GM12864 (cell line): ENCODE data around the gene TRIM23.

ENCODE experiments used
- DNase-seq: peaks from one replicate; pipeline ENCODE4 v3.0.0-alpha.2; 2011; ENCODE audit warnings: low read depth
- H3K4me3 ChIP-seq: 2 replicates; pipeline ENCODE4 v1.5.1; 2011; ENCODE audit warnings: mild to moderate bottlenecking, low read depth, low read length, control low read depth
- TF ChIP-seq, protein P1 (sequence below): IDR thresholded peaks from 2 replicates; pipeline ENCODE4 v1.5.1; 2011; ENCODE audit warnings: low read depth, mild to moderate bottlenecking, moderate library complexity, low read length, control low read depth, inconsistent platforms; ENCODE audit errors: missing control alignments

TRIM23 gene

DNA sequence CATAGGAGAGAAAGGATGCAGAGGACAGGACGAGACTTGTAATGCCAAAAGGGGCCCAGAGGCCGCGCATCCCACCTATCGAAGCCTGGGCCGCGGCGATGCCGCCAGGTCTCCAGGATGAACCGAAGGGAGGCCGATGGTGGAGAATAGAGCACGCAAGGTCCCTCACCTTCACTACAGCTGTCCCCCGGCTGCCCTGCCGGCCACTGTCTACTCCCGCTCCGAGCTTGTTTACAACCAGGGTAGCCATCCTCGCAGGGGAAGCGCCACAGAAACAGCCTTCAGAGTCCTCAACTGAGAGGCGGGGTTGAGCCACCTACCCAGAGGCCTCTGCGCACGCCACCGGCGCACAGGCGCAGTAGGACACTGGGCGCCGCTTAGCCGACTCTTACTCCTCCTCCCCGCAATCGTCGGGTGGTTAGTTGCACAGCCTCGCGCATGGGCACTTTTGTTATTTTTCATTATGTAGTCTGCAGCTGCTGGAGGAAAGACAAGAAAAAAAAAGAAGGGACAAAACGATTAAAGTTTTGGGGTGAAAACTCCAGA, at the start of gene TRIM23:
Gene TRIM23 (minus strand): TSS at position 309 of the 546 bp plus-strand sequence. CDS start 59 bp downstream, at position 250.
- TF ChIP-seq, protein P1, sequence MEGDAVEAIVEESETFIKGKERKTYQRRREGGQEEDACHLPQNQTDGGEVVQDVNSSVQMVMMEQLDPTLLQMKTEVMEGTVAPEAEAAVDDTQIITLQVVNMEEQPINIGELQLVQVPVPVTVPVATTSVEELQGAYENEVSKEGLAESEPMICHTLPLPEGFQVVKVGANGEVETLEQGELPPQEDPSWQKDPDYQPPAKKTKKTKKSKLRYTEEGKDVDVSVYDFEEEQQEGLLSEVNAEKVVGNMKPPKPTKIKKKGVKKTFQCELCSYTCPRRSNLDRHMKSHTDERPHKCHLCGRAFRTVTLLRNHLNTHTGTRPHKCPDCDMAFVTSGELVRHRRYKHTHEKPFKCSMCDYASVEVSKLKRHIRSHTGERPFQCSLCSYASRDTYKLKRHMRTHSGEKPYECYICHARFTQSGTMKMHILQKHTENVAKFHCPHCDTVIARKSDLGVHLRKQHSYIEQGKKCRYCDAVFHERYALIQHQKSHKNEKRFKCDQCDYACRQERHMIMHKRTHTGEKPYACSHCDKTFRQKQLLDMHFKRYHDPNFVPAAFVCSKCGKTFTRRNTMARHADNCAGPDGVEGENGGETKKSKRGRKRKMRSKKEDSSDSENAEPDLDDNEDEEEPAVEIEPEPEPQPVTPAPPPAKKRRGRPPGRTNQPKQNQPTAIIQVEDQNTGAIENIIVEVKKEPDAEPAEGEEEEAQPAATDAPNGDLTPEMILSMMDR: peak; percentile 20
- peak within 1 kb of the TSS; percentile 90 for H3K4me3 ChIP-seq
- DNase-seq: peak; percentile 80

DNA sequence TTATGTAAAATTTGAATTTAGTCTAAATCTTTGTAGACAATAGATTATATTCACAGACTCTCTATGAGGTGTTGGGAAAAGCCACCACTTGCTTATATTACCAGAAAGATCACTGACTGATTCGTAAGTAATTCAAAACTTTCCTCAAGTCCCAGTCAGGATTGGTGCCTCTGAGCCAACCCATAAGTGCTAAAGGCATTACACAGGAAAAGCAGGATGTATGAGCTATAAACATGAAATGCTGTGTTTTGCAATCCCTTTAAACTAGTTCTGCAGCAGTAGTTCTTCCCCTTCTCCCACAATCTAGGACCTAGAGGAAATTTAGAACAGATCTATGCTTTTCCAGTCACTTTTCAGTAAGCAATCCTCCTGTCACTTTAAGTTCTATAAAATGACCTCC, 48.7 kb upstream of the TRIM23 start:
- no peak overlapping the region for H3K4me3 ChIP-seq
- TF ChIP-seq, protein P1: no peak
- DNase-seq: no peak

DNA sequence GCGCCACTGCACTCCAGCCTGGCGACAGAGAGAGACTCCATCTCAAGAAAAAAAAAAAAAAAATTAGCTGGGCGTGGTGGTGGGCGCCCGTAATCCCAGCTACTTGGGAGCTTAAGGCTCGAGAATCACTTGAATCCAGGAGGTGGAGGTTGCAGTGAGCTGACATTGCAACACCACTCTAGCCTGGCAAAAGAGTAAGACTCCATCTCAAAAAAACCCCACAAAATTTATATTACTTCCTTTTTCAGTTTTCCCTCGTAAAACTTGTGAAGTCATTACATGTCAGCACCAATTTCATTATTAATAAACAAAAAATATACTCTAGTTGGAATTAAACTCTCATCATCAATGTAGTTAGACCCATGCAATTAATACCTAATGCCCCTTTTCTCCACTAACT, 44.6 kb upstream of the TRIM23 start:
- no peak overlapping the region for H3K4me3 ChIP-seq
- no peak for DNase-seq
- TF ChIP-seq, protein P1: no peak

DNA sequence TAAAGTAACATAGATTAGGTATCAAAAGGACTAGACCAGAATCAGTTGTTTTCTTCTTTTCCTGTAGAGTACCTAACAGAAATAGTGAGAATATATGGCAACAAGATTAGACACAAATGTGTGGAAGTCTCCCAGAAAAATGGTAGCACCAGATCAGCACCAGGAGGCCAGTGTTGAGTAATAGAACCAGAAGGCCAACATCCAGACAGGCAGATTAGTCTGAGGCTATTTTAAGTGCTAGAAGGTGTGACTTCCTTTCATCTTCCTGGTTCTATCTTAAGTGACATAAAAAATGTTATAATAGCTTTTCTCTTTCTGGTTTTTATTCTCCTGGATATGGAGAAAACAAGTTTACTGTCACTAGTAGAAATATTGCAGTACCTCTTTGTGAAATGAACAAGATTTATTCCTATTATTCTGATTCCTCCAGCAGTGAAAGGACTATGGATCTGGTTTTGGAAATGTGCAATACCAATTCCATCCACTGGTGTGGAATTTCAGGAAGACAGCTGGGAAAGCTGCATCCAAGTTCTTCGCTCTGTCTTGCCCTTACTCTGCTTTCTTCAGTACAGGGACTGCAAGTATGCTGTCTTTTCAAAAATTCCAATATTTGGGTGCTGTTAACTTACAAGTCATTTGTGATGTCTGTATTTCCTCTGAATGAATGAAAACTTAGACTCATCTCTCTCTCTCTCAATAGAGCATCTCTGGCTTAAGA, 39.8 kb upstream of the TRIM23 start:
- no peak for DNase-seq
- TF ChIP-seq, protein P1: peak; percentile 11
- H3K4me3 ChIP-seq: no peak overlapping the region

DNA sequence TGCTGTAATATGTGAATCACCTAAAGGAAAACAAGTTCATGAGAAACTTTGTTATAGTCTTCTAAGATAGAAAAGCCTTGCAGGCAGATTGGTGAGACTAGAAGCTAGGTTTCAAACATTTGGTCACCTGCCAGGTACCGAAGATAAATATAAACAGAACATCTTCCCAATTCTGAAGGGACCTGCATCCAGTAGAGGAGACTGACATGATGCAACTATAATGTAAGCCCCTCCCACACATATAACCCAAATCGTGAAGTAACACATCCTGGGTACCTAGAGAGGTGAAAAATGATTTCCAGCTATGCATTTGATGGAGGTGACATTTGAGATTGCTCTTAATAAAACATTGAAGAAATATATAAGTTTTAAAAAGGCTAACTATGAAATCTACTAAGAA, 30.6 kb upstream of the TRIM23 start:
- H3K4me3 ChIP-seq: no peak overlapping the region
- TF ChIP-seq, protein P1: no peak
- DNase-seq: no peak

DNA sequence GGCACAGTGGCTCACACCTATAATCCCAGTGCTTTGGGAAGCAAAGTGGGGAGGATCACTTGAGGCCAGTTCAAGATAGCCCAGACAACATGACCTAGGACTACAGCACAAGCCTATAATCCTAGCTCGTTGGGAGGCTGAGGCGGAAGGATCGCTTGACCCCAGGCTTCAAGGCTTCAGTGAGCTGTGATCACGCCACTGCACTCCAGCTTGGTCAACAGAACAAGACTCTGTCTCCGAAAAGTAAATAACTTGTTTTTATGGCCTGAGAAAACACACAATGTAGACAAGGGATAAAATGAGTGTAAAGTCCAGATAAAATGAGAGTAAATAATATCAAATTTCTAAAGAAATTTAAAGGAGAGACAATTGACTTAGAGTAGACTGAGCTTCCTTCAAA, 27.0 kb upstream of the TRIM23 start:
- no peak overlapping the region for H3K4me3 ChIP-seq
- TF ChIP-seq, protein P1: no peak
- no peak for DNase-seq

DNA sequence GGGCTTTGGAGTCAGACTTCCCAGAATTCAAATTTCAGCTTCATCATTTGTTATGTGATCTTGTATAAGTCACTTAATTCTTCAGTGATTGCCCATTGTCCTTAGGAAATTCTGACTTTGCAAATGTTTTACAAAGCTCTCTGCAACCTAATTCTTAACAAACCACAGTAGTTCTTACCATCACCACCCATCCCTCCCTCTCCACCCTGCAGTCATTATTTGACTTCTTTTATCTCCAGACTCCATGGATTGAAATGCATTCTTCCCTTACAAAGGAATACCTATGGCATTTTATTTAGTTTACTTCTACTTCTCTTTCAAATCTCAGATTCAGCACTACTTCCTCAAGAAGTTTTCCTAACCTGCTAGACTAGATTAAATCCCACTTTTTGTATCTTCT, 23.8 kb upstream of the TRIM23 start:
- TF ChIP-seq, protein P1: no peak
- no peak overlapping the region for H3K4me3 ChIP-seq

More for the DNA sequence above, 23.8 kb upstream of the TRIM23 start:
- no peak for DNase-seq
